Activated CD8-positive, alpha-beta T cell treated with anti-CD3 and anti-CD28 coated beads, Interleukin-2, amount 10 ng/mL, durations not matched to agents 7 days and 5 days (primary cell): ENCODE results near the gene LGALS14. TPM values are rescaled to one million over a fixed set of nuclear protein-coding genes. Genes with fewer than 3 reads are reported as not detected.
"Not testable (repeated sequence)": the region's sequence is repeated elsewhere in the genome, so short reads cannot be mapped to it uniquely, and the experiment has no call there.

ENCODE experiments used
- ATAC-seq: fragments of 150-1000 bp; cut with Tn5 transposase; one replicate; pipeline ENCODE4 v1.10.0; 2021; ENCODE audit warnings: moderate library complexity
- CTCF ChIA-PET: fragments of 350-600 bp; sonication (Branson Sonifier 250); formaldehyde crosslinking; loops from one replicate; lab custom pipeline; 2021; ENCODE audit warnings: antibody characterized with exemption; lab: Charles Lee
- POLR2A ChIA-PET: fragments of 350-600 bp; sonication (Branson Sonifier 250); formaldehyde crosslinking; loops from one replicate; lab custom pipeline; 2021; ENCODE audit warnings: antibody characterized with exemption; lab: Charles Lee
- DNase-seq: peaks from one replicate; pipeline ENCODE4 v3.0.0-alpha.2; 2020
- H3K27ac Mint-ChIP-seq: one replicate; pipeline ENCODE4 v1.8.0; 2021; ENCODE audit warnings: mild to moderate bottlenecking, mixed read lengths
- H3K27me3 Mint-ChIP-seq: one replicate; pipeline ENCODE4 v1.8.0; 2021; ENCODE audit warnings: low read depth, mixed read lengths
- H3K36me3 Mint-ChIP-seq: one replicate; pipeline ENCODE4 v1.8.0; 2021; ENCODE audit warnings: low read depth, mixed read lengths
- H3K4me1 Mint-ChIP-seq: one replicate; pipeline ENCODE4 v1.8.0; 2021; ENCODE audit warnings: low read depth, mixed read lengths
- H3K4me3 Mint-ChIP-seq: one replicate; pipeline ENCODE4 v1.8.0; 2021; ENCODE audit warnings: mild to moderate bottlenecking, mixed read lengths
- H3K9me3 Mint-ChIP-seq: one replicate; pipeline ENCODE4 v1.8.0; 2022; ENCODE audit warnings: mixed read lengths; ENCODE audit not compliant: insufficient read depth
- total RNA-seq, 2 experiments: library from RNA; stranded (reverse); gene quantifications; one replicate each; pipeline ENCODE4 v1.2.3, GENCODE V29; 2021

The LGALS14 gene, protein sequence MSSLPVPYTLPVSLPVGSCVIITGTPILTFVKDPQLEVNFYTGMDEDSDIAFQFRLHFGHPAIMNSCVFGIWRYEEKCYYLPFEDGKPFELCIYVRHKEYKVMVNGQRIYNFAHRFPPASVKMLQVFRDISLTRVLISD
- total RNA-seq, result not detected

DNA sequence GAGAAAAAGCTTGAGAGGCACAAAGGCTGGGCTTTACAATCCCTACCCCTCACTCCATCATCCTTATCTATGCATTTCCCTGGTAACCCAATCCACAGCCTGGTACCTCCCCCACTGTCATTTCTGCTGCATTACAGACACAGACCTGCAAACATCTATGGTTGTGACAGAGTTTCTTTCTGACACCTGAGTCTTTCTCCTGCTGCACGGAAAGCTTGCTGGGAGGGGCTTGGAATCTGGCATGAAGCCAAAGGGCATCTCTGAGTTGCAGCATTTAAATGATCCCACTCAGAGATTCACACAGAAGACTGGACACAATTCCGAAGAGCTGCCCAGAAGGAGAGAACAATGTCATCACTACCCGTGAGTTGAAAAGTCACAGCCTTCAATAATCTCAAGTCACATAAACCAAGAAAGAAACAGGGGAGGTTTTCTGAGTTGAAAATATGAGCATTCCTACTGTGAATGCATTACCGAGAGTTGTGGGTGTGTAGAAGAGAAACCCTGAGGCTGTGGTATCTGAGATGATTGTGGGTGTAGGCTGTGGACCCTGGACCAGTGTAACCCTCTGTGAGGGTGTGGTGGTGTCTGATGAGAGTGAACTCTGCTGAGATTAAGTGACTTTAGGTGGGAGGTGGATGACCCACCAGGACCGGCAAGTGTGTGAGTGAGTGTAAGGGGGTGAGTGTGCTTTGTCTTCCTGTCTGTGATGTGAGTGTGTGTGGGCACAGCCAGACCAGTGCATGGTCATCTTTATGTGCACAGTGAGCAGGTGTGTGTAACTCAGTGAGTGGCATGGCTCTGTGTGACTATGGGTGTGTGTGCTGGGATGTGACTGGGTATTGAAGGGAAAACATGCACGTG, at the start of gene LGALS14:
Gene LGALS14, plus strand, starts transcription at position 301 of the 864 bp plus-strand sequence. Its CDS starts 48 bp downstream, at position 349.
- POLR2A ChIA-PET, result no interaction called here
- H3K27me3 Mint-ChIP-seq, result peaks cover 14% of the 10 kb centered on the region
- peaks cover 20% of the 10 kb centered on the region for H3K4me1 Mint-ChIP-seq
- CTCF ChIA-PET, result no interaction called here
- DNase-seq (no peak), ATAC-seq (no peak)
- no peak within 1 kb of the TSS for H3K4me3 Mint-ChIP-seq
- peak within 1 kb of the TSS; percentile 65 for H3K27ac Mint-ChIP-seq
- H3K9me3 Mint-ChIP-seq, result no peaks in the 10 kb centered on the region
- peaks cover 4% of the 10 kb centered on the region for H3K36me3 Mint-ChIP-seq

DNA sequence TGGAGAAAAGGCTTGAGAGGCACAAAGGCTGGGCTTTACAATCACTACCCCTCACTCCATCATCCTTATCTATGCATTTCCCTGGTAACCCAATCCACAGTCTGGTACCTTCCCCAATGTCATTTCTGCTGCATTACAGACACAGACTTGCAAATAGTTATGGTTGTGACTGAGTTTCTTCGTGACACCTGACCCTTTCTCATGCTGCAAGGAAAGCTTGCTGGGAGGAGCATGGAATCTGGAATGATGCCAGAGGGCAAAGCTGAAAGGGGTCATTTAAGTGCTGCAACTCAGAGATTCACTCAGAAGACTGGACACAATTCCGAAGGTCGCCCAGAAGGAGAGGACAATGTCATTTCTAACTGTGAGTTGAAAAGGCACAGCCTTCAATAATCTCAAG, 48.7 kb upstream of the LGALS14 start, which contains the start of gene LGALS16:
Gene LGALS16, plus strand, starts transcription at position 301 of the 400 bp plus-strand sequence. Its CDS starts 49 bp downstream, at position 350.
- ChIA-PET POLR2A (no interaction called here), CTCF (no interaction called here)
- H3K4me1 Mint-ChIP-seq, result no peaks in the 10 kb centered on the region
- H3K27me3 Mint-ChIP-seq, result peaks cover 35% of the 10 kb centered on the region
- H3K27ac Mint-ChIP-seq, result no peak within 1 kb of the TSS
- no peak for ATAC-seq
- H3K9me3 Mint-ChIP-seq, result no peaks in the 10 kb centered on the region
- H3K36me3 Mint-ChIP-seq, result no peaks in the 10 kb centered on the region
- DNase-seq, result no peak
- no peak within 1 kb of the TSS for H3K4me3 Mint-ChIP-seq

DNA sequence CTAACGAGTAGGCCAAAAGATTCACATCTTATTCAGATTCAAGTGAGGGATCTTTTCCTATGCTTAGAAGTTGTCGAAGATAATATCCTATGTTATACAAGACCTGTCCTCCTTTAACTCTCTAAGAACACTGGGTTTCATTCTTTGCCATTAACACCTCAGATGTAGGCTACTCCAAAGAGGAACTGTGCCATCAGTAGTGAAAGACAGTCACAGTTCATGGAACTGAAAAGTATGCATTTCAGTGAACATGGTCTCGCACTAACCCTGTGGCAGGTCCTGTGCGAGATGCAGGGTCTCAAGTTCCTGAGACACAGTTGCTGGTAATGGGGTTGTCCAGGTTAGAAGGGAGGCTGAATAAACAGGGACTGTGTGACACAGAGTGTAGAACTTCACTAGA, 44.5 kb upstream of the LGALS14 start:
- H3K27me3 Mint-ChIP-seq, result peaks cover 11% of the 10 kb centered on the region
- no peak overlapping the region for H3K27ac Mint-ChIP-seq
- POLR2A ChIA-PET, result no interaction called here
- no peak for ATAC-seq
- H3K4me1 Mint-ChIP-seq, result no peaks in the 10 kb centered on the region
- CTCF ChIA-PET, result no interaction called here
- no peak for DNase-seq
- H3K9me3 Mint-ChIP-seq, result no peaks in the 10 kb centered on the region
- no peaks in the 10 kb centered on the region for H3K36me3 Mint-ChIP-seq
- no peak overlapping the region for H3K4me3 Mint-ChIP-seq

DNA sequence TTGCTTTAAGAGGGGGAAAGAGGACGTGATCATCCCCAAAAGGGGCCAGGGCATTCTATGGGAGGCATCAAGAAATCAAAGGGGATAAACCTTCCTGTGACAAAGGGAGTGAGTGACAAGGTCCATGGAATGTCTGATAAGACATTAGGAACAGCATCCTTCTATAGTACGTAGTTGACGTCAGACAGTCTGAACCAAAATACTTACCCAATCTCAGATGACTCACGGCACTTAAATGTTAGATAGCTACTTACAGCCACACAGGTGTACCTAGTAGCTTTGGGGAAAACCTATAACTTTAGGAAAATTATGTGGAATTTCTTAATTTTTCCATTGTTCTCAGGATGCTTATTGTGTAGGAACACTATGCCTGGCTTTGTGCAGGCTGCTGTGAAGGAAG, 43.6 kb upstream of the LGALS14 start:
- Mint-ChIP-seq H3K27ac (no peak overlapping the region), H3K36me3 (no peaks in the 10 kb centered on the region), H3K27me3 (peaks cover 11% of the 10 kb centered on the region), H3K4me3 (no peak overlapping the region), H3K4me1 (no peaks in the 10 kb centered on the region), H3K9me3 (no peaks in the 10 kb centered on the region)
- DNase-seq (no peak), ATAC-seq (no peak)
- ChIA-PET POLR2A (no interaction called here), CTCF (no interaction called here)

DNA sequence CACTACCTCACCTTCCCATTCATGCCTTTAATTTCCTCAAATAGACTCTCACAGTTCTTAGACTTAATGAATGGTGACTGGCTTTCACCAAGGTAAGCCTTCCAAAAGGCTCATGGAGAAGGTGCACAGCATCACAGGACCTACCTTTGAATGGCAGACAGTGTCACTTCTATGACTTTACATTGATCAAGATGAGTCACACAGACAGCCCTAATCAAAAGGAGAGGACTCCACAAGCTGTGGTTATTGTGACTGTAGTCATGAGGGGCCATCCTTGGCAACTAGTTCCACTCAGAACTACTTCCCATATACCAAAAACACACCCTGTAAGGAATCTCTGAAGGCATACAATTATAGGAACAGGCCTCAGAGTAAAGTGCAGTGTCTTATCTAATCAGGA, 42.7 kb upstream of the LGALS14 start:
- no peak overlapping the region for H3K27ac Mint-ChIP-seq
- H3K27me3 Mint-ChIP-seq, result peaks cover 6% of the 10 kb centered on the region
- no peaks in the 10 kb centered on the region for H3K4me1 Mint-ChIP-seq

DNA sequence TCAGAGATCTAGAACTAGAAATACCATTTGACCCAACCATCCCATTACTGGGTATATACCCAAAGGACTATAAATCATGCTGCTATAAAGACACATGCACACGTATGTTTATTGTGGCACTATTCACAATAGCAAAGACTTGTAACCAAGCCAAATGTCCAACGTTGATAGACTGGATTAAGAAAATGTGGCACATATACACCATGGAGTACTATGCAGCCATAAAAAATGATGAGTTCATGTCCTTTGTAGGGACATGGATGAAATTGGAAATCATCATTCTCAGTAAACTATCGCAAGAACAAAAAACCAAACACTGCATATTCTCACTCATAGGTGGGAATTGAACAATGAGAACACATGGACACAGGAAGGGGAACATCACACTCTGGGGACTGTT, 34.4 kb upstream of the LGALS14 start:
- CTCF ChIA-PET, result interaction anchor here (6.0 to 6.8 kb wide), 2 partner anchors 117 to 174 kb away, joined by 69 to 73 read pairs; partner anchors contain the start of gene FBL
- H3K36me3 Mint-ChIP-seq, DNase-seq, H3K27ac Mint-ChIP-seq, ATAC-seq, H3K9me3 Mint-ChIP-seq, POLR2A ChIA-PET, H3K4me3 Mint-ChIP-seq: not testable (repeated sequence)
- Mint-ChIP-seq H3K4me1 (peaks cover 12% of the 10 kb centered on the region), H3K27me3 (peaks cover 25% of the 10 kb centered on the region)

More for the DNA sequence above, 42.7 kb upstream of the LGALS14 start:
- H3K4me3 Mint-ChIP-seq, result no peak overlapping the region
- H3K9me3 Mint-ChIP-seq, result no peaks in the 10 kb centered on the region
- no peak for ATAC-seq
- ChIA-PET POLR2A (interaction anchor here (0.7 kb wide), 1 partner anchor 187 kb away, joined by 5 read pairs; no protein-coding TSS in a partner anchor), CTCF (no interaction called here)
- no peaks in the 10 kb centered on the region for H3K36me3 Mint-ChIP-seq
- DNase-seq, result no peak

DNA sequence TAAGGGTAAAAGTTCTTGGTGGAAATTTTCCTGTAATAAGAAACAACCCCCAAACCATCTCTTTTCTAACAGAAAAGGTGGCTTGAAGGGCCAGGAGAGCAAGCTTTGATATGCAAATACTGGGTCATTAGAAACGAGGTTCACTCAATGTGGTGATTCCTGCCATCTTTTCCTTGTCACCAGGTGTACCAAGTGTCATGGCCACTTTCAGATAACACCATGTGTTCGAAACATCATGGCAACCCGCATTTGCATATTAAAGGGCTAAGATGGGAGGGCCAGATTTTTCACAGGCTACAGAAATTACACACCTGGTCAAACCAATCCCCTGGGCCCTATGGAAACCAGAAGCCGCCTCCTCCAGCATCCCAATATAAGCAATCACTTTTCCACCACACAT, 33.3 kb upstream of the LGALS14 start:
- no peaks in the 10 kb centered on the region for H3K36me3 Mint-ChIP-seq
- peaks cover 25% of the 10 kb centered on the region for H3K27me3 Mint-ChIP-seq
- POLR2A ChIA-PET, result interaction anchor here (0.6 kb wide), 1 partner anchor 320 kb away, joined by 3 read pairs; no protein-coding TSS in a partner anchor
- ATAC-seq, result no peak
- no peak overlapping the region for H3K27ac Mint-ChIP-seq
- CTCF ChIA-PET, result interaction anchor here (1.3 to 6.8 kb wide), 7 partner anchors 30 to 230 kb away, joined by 4 to 73 read pairs (median 15); partner anchors contain the start of gene FBL
- H3K9me3 Mint-ChIP-seq, result no peaks in the 10 kb centered on the region
- no peak for DNase-seq
- H3K4me1 Mint-ChIP-seq, result peaks cover 20% of the 10 kb centered on the region
- no peak overlapping the region for H3K4me3 Mint-ChIP-seq

DNA sequence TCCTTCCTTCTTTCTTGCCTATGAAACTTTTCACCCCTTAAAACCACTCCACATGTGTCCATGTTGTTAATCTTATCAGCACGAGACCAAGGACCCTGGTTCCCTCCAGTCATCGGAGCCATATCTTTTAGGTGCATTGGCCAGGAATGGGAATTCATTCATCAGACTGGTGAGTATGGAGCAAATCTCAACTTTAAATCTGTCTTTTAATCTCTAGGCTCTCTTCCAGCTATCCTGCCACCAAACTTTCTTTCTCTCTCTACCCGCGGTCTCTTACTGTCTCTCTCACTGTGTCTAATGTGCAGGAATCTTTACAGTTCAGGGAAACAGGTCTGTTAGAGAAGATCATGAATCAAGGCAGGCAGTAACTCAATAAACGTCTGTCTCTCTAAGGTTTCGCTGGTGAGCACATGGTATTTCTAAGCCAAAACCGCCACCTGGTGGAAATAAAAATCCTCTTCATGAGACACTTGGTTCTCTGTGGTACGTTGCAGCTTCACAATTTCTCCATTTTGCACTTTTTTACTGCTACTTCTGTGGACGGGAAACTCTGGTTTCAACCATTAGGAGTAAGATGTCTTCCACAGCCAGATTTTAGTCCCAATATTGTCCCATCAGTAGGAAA, 32.4 kb upstream of the LGALS14 start:
- H3K36me3 Mint-ChIP-seq, result no peaks in the 10 kb centered on the region
- ATAC-seq (peak; percentile 86), DNase-seq (peak; percentile 70)
- ChIA-PET CTCF (interaction anchor here (0.7 to 6.8 kb wide), 16 partner anchors 21 to 236 kb away, joined by 3 to 73 read pairs (median 5); partner anchors contain the start of genes EID2, FBL and RPS16), POLR2A (no interaction called here)
- H3K4me3 Mint-ChIP-seq, result no peak overlapping the region
- no peaks in the 10 kb centered on the region for H3K9me3 Mint-ChIP-seq
- H3K27ac Mint-ChIP-seq, result no peak overlapping the region
- H3K27me3 Mint-ChIP-seq, result peaks cover 22% of the 10 kb centered on the region
- H3K4me1 Mint-ChIP-seq, result peaks cover 22% of the 10 kb centered on the region

DNA sequence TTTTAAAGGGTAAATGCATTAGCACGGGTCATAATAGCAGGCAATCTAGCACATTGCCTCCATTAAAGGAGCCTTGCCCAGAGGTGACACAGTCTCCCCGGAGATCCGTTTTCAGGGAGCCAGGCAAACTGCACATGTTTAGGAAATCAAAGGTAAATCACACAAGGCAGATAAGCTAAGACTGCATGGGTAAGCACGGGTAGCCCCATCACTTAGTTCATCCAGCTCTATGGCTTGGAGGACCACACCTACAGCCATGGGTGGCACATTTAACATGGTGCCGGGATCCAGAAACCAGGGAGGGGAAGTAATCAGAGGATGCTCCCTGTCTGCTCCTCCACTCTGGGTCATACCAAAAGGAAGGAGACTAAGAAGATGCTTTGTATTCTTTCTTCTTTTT, 31.8 kb upstream of the LGALS14 start:
- ATAC-seq (no peak), DNase-seq (no peak)
- Mint-ChIP-seq H3K36me3 (no peaks in the 10 kb centered on the region), H3K4me1 (peaks cover 22% of the 10 kb centered on the region), H3K9me3 (no peaks in the 10 kb centered on the region), H3K27me3 (peaks cover 21% of the 10 kb centered on the region), H3K27ac (no peak overlapping the region), H3K4me3 (no peak overlapping the region)
- CTCF ChIA-PET, result interaction anchor here (1.0 to 6.8 kb wide), 20 partner anchors 10 to 237 kb away, joined by 3 to 73 read pairs (median 5); partner anchors contain the start of genes EID2, FBL and RPS16
- POLR2A ChIA-PET, result no interaction called here

DNA sequence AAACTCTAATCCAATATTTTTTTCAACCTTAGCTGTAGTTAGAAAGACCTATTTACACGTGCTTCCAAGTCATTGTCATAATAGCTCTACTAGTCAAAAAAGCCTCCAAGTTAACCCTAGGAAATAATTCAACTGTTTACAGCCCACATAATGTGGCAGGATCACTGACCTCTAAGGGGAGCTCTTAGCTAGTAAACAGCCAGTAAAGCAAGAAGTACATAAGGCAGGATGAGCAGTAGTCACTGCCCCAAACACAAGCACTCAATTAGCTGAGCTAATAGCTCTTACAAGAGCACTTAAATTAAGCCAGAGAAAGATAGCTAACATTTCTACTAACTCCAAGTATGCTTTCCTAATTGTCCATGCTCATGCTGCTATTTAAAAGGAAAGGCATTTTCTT, 30.4 kb upstream of the LGALS14 start:
- H3K27ac Mint-ChIP-seq, ATAC-seq, DNase-seq, POLR2A ChIA-PET, H3K9me3 Mint-ChIP-seq, H3K36me3 Mint-ChIP-seq, H3K4me3 Mint-ChIP-seq: not testable (repeated sequence)
- peaks cover 33% of the 10 kb centered on the region for H3K4me1 Mint-ChIP-seq
- CTCF ChIA-PET, result interaction anchor here (1.1 to 6.8 kb wide), 9 partner anchors 9 to 552 kb away, joined by 3 to 73 read pairs (median 5); partner anchors contain the start of genes EID2, FBL and RPS16
- peaks cover 18% of the 10 kb centered on the region for H3K27me3 Mint-ChIP-seq

DNA sequence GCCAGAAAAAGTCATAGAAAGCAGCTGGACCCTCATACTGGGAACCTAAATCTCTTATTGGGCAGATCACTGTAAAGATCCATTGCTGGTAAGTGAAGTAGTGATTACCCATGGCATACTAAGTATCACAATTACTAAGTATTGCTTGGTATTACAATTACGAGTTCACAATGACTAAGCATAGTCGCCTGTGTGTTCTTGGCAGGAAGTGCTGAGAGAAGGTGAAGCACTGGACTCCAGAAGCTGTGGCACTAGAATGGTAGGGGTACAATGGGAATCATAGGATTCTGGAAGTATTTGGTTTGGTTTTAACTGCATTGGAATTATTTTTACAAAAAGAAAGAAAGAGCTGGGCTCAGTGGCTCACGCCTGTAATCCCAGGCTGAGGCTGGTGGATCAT, 28.3 kb upstream of the LGALS14 start:
- no peaks in the 10 kb centered on the region for H3K9me3 Mint-ChIP-seq
- no peak overlapping the region for H3K4me3 Mint-ChIP-seq
- ATAC-seq (no peak), DNase-seq (no peak)
- no peaks in the 10 kb centered on the region for H3K36me3 Mint-ChIP-seq
- peaks cover 14% of the 10 kb centered on the region for H3K27me3 Mint-ChIP-seq
- H3K4me1 Mint-ChIP-seq, result peaks cover 44% of the 10 kb centered on the region
- ChIA-PET CTCF (interaction anchor here (1.1 to 6.8 kb wide), 4 partner anchors 117 to 168 kb away, joined by 6 to 73 read pairs (median 39); partner anchors contain the start of gene FBL), POLR2A (interaction anchor here (0.6 to 1.2 kb wide), 2 partner anchors 67 to 240 kb away, joined by 3 to 4 read pairs; partner anchors contain the start of gene RPS16)
- peak overlapping the region; percentile 62 for H3K27ac Mint-ChIP-seq
